ENCODE data around the gene SYNPR.

DNA sequence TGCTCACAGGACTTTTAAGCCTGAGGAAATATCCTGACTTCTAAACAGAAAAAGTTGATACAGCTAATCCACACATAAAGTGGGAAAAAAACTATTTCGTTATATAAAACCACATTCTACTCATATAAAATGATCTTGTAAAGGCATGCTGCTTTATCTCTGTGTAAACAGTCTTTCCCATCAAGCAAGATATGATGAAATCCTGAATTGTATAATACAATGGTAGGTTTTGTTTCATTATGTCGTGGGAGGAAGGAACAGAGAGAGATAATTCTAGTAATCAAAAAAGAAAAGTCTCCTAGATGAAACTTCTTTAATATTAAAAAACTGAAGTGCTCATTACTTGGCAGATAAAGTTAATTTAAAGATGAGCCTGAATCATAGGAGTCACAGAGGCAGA, 281.8 kb downstream of the SYNPR start:
- TF ChIP-seq CTCF (conservative IDR thresholded peaks at IDR 0.05; ENCODE audit: low read depth, low read length) (no peak), EZH2 (IDR thresholded peaks at IDR 0.05; ENCODE audit: borderline replicate concordance, low read depth, low read length, poor library complexity, severe bottlenecking) (no peak)

All from A673 (cell line).